Heart left ventricle (tissue), 16 donors: ENCODE data around the gene MICALL2. TPM values are rescaled to one million over a fixed set of nuclear protein-coding genes. Genes with fewer than 3 reads are reported as not detected.

Experiments
- ATAC-seq, 4 donors: fragments of 200-7000 bp; cut with Tn5 transposase; one replicate each; pipeline ENCODE4 v1.9.1; 2020 to 2022; ENCODE audit warnings: moderate library complexity in 4 of 4, mild to moderate bottlenecking in 3 of 4, moderate number of reproducible peaks in 1 of 4
- DNase-seq, 5 donors: peaks; one replicate each; pipeline ENCODE4 v3.0.0-alpha.2; 2020
- H3K27ac ChIP-seq, 12 donors: fragments of 200-600 bp; sonication (generic) in 4 of 12; one replicate each; pipeline versions ENCODE4 v1.5.0 to v1.8.0; 2016 to 2022; ENCODE audit warnings: mild to moderate bottlenecking in 2 of 12
- H3K27me3 ChIP-seq, 9 donors: fragments of 200-600 bp; sonication (generic) in 2 of 9; one replicate each; pipeline versions ENCODE4 v1.5.1 to v1.8.0; 2016 to 2022; ENCODE audit warnings: mild to moderate bottlenecking in 3 of 9
- H3K36me3 ChIP-seq, 9 donors: fragments of 200-600 bp; sonication (generic) in 2 of 9; one replicate each; pipeline versions ENCODE4 v1.5.0 to v1.8.0; 2018 to 2022; ENCODE audit warnings: mild to moderate bottlenecking in 2 of 9
- H3K4me1 ChIP-seq, 12 donors: fragments of 200-600 bp; sonication (generic) in 4 of 12; one replicate each; pipeline versions ENCODE4 v1.5.0 to v1.8.0; 2016 to 2022; ENCODE audit warnings: mild to moderate bottlenecking in 3 of 12
- H3K4me3 ChIP-seq, 12 donors: fragments of 200-600 bp; sonication (generic) in 4 of 12; one replicate each; pipeline versions ENCODE4 v1.5.0 to v1.8.0; 2017 to 2022; ENCODE audit warnings: mild to moderate bottlenecking in 9 of 12, moderate library complexity in 4 of 12
- H3K9me3 ChIP-seq, 12 donors: fragments of 200-600 bp; sonication (generic) in 4 of 12; one replicate each; pipeline versions ENCODE4 v1.5.0 to v1.8.0; 2016 to 2022; ENCODE audit warnings: mild to moderate bottlenecking in 1 of 12
- POLR2A ChIP-seq, 2 donors: fragments of 450-650 bp; IDR thresholded peaks; one replicate each; pipeline ENCODE4 v1.6.1; 2017; ENCODE audit warnings: antibody characterized with exemption in 2 of 2, mild to moderate bottlenecking in 2 of 2, moderate library complexity in 2 of 2
- WGBS, 4 donors: extraction: QIAGEN DNeasy Blood & Tissue Kit in 2 of 4; methylation state at CpG; one replicate each; pipeline versions ENCODE4 v1.1.5 to v1.1.7; 2013 to 2018; 5-methylcytosine and 5-hydroxymethylcytosine counted together
- intact Hi-C, 10 donors: fragments of 100-400 bp; cut with DNase I; formaldehyde crosslinking; loops; one replicate each; pipeline versions ENCODE4 v1.11.1 to v1.14.2; 2022
- polyA plus RNA-seq, 2 donors: library from polyadenylated mRNA; stranded (reverse); fragments of 200-250 nt; gene quantifications; one replicate each; pipeline ENCODE4 v1.2.3, GENCODE V29; 2013
- total RNA-seq, 9 donors: library from RNA; depleted of rRNA in 2 of 9; stranded (reverse); fragments of >200 nt in 2 of 9; fragmentation: NEBNext Ultra II Directional in 3 of 9; extraction: Animal tissue kit (Norgen Biotek cat#: 25700) in 3 of 9; gene quantifications; one replicate each; pipeline versions ENCODE4 v1.1.0 to v1.2.4, GENCODE V29; 2016 to 2023
- TF ChIP-seq, protein P1 (sequence below), 12 donors: fragments of 200-600 bp; sonication (generic) in 4 of 12; IDR thresholded peaks; one replicate each; pipeline versions ENCODE4 v1.5.0 to v1.8.0; 2018 to 2022; ENCODE audit warnings: antibody characterized with exemption in 12 of 12, mild to moderate bottlenecking in 5 of 12
- donor health status: ischemic (EF 13 %, LVEDD 7.1; RV severe dilation, severe dysfunction).
- donor health status: healthy with polysubstance abuse.
- donor health status: DM: no; HTN: yes; CAD: no.
- donor health status: DM: no; HTN: no; CAD: no.
- donor health status: ischemic (EF 25% LVEDD 6.9; RV normal size, moderate dysfunction).
- donor health status: ischemic (EF 25% LVEDD 5.7; RV mildly dilated, moderate dysfunction).
- donor health status: healthy.
- donor health status: DM: yes; HTN: yes; CAD: no.
- donor health status: ischemic (EF 35%, LVEDD 5.7; RV mildly dilated, moderate dysfunction).
- donor health status: nonischemic (EF 11% LVEDD 7.7; RV severe dilation, severe dysfunction).
- donor health status: DM: yes; HTN: yes; CAD: no.
- donor health status: PGD.
- donor health status: ischemic (EF 29% LVEDD 5.4; RV normal size, mild dysfunction).
- donor health status: nonischemic (EF 23%, LVEDD 6.1; RV moderate dilation, normal function).

Gene MICALL2
- total and polyA plus RNA-seq, 11 donors = 2.5 to 18.3 (median 8.4) TPM

DNA sequence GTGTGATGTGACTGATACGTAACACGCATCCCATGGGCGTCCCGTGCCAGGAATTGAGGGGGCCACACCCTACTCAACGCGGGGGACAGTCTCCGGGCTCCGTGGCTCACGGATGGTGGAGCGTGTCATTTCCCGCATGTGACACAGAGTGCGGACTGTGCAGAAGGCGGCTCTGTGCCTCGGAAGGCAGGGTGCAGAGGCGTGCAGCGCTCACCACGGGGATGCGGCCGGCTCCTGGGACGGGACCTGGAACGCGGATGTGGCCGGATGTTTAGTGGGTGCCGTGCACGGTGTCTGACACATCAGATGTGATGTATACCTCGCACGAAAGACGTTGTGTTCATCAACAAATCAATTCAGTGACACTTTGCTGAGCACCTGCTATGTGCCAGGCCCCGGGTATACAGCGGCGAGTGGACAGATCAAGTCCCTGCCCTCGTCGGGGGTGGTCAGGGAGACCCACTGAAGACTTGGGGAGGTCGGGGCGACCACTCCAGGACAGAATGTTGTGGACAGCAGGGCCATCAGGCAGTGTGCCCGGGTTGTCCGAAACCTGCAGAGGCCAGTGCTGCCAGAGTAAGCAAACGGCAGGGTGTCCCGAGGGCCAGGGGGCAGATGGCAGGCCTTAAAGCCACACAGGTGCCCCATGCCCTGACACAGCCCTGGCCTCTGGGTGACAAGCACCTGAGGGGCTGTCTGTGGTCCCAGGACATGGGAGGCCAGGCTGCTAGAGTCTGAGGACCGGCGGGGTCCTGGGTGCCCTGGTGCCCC is 38.1 kb downstream of the MICALL2 start:
- Histone ChIP-seq H3K27me3 (peaks cover 0 to 46% (median 10%) of the 10 kb centered on the region in 9 donors), H3K36me3 (no peaks in the 10 kb centered on the region), H3K4me3 (no peak overlapping the region), H3K9me3 (no peaks in the 10 kb centered on the region), H3K4me1 (peaks cover 0 to 8% (median 0%) of the 10 kb centered on the region in 12 donors), H3K27ac (no peak overlapping the region)
- TF ChIP-seq, protein P1, sequence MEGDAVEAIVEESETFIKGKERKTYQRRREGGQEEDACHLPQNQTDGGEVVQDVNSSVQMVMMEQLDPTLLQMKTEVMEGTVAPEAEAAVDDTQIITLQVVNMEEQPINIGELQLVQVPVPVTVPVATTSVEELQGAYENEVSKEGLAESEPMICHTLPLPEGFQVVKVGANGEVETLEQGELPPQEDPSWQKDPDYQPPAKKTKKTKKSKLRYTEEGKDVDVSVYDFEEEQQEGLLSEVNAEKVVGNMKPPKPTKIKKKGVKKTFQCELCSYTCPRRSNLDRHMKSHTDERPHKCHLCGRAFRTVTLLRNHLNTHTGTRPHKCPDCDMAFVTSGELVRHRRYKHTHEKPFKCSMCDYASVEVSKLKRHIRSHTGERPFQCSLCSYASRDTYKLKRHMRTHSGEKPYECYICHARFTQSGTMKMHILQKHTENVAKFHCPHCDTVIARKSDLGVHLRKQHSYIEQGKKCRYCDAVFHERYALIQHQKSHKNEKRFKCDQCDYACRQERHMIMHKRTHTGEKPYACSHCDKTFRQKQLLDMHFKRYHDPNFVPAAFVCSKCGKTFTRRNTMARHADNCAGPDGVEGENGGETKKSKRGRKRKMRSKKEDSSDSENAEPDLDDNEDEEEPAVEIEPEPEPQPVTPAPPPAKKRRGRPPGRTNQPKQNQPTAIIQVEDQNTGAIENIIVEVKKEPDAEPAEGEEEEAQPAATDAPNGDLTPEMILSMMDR (IDR thresholded peaks at IDR 0.05) = no peak
- no peak for TF ChIP-seq POLR2A (IDR thresholded peaks at IDR 0.05)
- intact Hi-C loops = no loop called here
- DNase-seq (no peak), ATAC-seq (no peak)
- WGBS, 4 donors = 88% methylated on average over 33 to 41 of the region's 41 CpGs

GRCh38 chr7:1419688-1420087 is 39.6 kb downstream of the MICALL2 start:
- H3K27me3 ChIP-seq = peaks cover 0 to 46% (median 10%) of the 10 kb centered on the region in 9 donors
- ATAC-seq = no peak
- 63 to 68% (median 64%) methylated on average over 4 to 7 of the region's 7 CpGs for WGBS, 4 donors
- no peaks in the 10 kb centered on the region for H3K36me3 ChIP-seq
- H3K4me3 ChIP-seq = no peak overlapping the region
- H3K4me1 ChIP-seq = peaks cover 0 to 8% (median 0%) of the 10 kb centered on the region in 12 donors
- TF ChIP-seq, protein P1 (IDR thresholded peaks at IDR 0.05) = no peak
- TF ChIP-seq POLR2A (IDR thresholded peaks at IDR 0.05) = no peak
- no peak overlapping the region for H3K27ac ChIP-seq
- H3K9me3 ChIP-seq = no peaks in the 10 kb centered on the region
- intact Hi-C loops = no loop called here
- DNase-seq = no peak

GRCh38 chr7:1419310-1419634 is 40.0 kb downstream of the MICALL2 start:
- intact Hi-C loops = no loop called here
- H3K36me3 ChIP-seq = no peaks in the 10 kb centered on the region
- peaks cover 0 to 8% (median 0%) of the 10 kb centered on the region in 12 donors for H3K4me1 ChIP-seq
- WGBS, 4 donors = 86 to 90% (median 89%) methylated on average over 10 to 11 of the region's 11 CpGs
- peaks cover 0 to 46% (median 10%) of the 10 kb centered on the region in 9 donors for H3K27me3 ChIP-seq
- no peak for TF ChIP-seq POLR2A (IDR thresholded peaks at IDR 0.05)
- TF ChIP-seq, protein P1 (IDR thresholded peaks at IDR 0.05) = no peak
- DNase-seq = no peak
- ATAC-seq = no peak
- no peak overlapping the region for H3K27ac ChIP-seq
- no peaks in the 10 kb centered on the region for H3K9me3 ChIP-seq
- no peak overlapping the region for H3K4me3 ChIP-seq

DNA sequence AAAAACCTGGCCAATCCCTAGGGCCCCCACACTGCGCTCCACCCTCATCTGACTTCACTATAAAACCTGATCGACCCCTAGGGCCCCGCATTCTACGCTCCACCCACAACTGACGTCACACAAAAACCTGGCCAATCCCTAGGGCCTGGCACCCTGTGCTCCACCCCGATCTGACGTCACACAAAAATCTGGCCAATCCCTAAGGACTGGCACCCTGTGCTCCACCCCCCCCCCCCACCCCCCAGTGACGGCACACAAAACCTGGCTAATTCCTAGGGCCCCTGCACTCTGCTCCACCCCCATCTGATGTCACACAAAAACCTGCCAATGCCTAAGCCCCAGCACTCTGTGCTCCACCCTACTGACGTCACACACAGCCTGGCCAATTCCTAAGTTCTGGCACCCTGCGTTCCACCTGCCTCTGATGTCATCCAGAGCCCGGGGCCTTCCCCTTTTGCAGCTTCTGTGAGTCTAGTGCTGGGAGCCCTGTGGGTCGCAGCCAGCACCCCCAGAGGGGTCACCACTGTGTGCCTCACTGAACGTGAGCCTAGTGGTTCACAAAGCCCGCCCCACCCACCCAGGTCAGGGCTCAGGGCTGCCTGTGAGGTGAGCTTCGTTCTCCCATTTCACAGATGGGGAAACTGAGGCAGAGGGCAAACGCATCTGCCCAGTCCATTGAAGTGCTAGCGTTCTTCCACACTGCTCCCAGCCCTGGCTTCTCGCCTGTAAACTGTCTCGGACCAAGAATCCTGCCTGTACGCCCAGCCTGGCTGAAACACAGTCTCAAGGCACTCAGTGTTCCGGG is 40.6 kb downstream of the MICALL2 start:
- 63 to 69% (median 66%) methylated on average over 17 to 21 of the region's 21 CpGs for WGBS, 4 donors
- Histone ChIP-seq H3K27me3 (peaks cover 0 to 46% (median 11%) of the 10 kb centered on the region in 9 donors), H3K4me1 (peaks cover 0 to 8% (median 0%) of the 10 kb centered on the region in 12 donors), H3K36me3 (no peaks in the 10 kb centered on the region), H3K4me3 (no peak overlapping the region), H3K27ac (no peak overlapping the region), H3K9me3 (no peaks in the 10 kb centered on the region)
- ATAC-seq (no peak), DNase-seq (no peak)
- intact Hi-C loops = no loop called here
- TF ChIP-seq, protein P1 (IDR thresholded peaks at IDR 0.05) = no peak
- TF ChIP-seq POLR2A (IDR thresholded peaks at IDR 0.05) = no peak
